AG09309 (cell line): ENCODE measurements around the gene SLC30A1.
A peak's percentile ranks its signal among the peaks of the same experiment; 100 is the strongest.

Source experiments
- DNase-seq: peaks from one replicate; pipeline ENCODE4 v3.0.0-alpha.2; 2010; ENCODE audit warnings: low read depth
- H3K4me3 ChIP-seq: 2 replicates; pipeline ENCODE4 v1.5.1; 2011; ENCODE audit warnings: mild to moderate bottlenecking, low read depth, low read length, moderate library complexity; ENCODE audit not compliant: control insufficient read depth
- CTCF ChIP-seq: IDR thresholded peaks from 2 replicates; pipeline ENCODE4 v1.5.1; 2011; ENCODE audit warnings: mild to moderate bottlenecking, low read depth, low read length, inconsistent platforms; ENCODE audit not compliant: insufficient read depth, control insufficient read depth; ENCODE audit errors: missing control alignments

Gene SLC30A1

GRCh38 chr1:211599250-211599649 lies 20.3 kb upstream of the SLC30A1 start:
- H3K4me3 ChIP-seq = no peak overlapping the region
- TF ChIP-seq CTCF = no peak
- no peak for DNase-seq

GRCh38 chr1:211598514-211598913 lies 19.6 kb upstream of the SLC30A1 start:
- no peak for DNase-seq
- no peak for TF ChIP-seq CTCF
- H3K4me3 ChIP-seq = no peak overlapping the region

GRCh38 chr1:211596418-211597181 lies 17.6 kb upstream of the SLC30A1 start:
- no peak overlapping the region for H3K4me3 ChIP-seq
- TF ChIP-seq CTCF = no peak
- no peak for DNase-seq

GRCh38 chr1:211595419-211595818 lies 16.5 kb upstream of the SLC30A1 start:
- DNase-seq = no peak
- no peak overlapping the region for H3K4me3 ChIP-seq
- no peak for TF ChIP-seq CTCF

GRCh38 chr1:211591980-211592493 lies 13.1 kb upstream of the SLC30A1 start:
- DNase-seq = peak; percentile 72
- H3K4me3 ChIP-seq = no peak overlapping the region; the same call in none of the 2 replicates
- TF ChIP-seq CTCF = no peak

- peak; percentile 76 for DNase-seq
- no peak for TF ChIP-seq CTCF
- H3K4me3 ChIP-seq = no peak overlapping the region
Observed at GRCh38 chr1:211589782-211590721, 11.1 kb upstream of the SLC30A1 start.
